GM19455 (cell line): Measurements from ENCODE around the gene MGAT2.
"Not testable (repeated sequence)": the region's sequence is repeated elsewhere in the genome, so short reads cannot be mapped to it uniquely, and the experiment has no call there.

Experiments
- ATAC-seq: cut with Tn5 transposase; IDR thresholded peaks from one replicate; pipeline ENCODE4 v1.9.1; 2021; ENCODE audit not compliant: unreplicated experiment

MGAT2 gene

GRCh38 chr14:49653508-49653907 is 32.9 kb downstream of the MGAT2 start:
- ATAC-seq = no peak

- no peak for ATAC-seq
Measured at GRCh38 chr14:49654511-49654910, 33.9 kb downstream of the MGAT2 start.

GRCh38 chr14:49657500-49657899 is 36.9 kb downstream of the MGAT2 start:
- ATAC-seq = not testable (repeated sequence)

GRCh38 chr14:49659526-49660455 is 39.2 kb downstream of the MGAT2 start:
- ATAC-seq = no peak

- no peak for ATAC-seq
Measured at GRCh38 chr14:49670475-49670874, 49.9 kb downstream of the MGAT2 start.
